ENCODE data around the gene UNC45A. TPM values are rescaled to one million over a fixed set of nuclear protein-coding genes. Genes with fewer than 3 reads are reported as not detected.

UNC45A gene
- total RNA-seq, 1 donor from 2014 or later = 72.8 TPM

GRCh38 chr15:90957791-90958190 is 22.7 kb downstream of the UNC45A start:
- ATAC-seq (ENCODE audit: low read depth) (no peak), DNase-seq (no peak)
- intact Hi-C loops (cut with micrococcal nuclease) = loop anchor here (5.0 to 10.0 kb wide), 3 partner anchors 265 to 1117 kb away; no protein-coding TSS in a partner anchor
- peak overlapping the region; percentile 64 for H3K4me3 Mint-ChIP-seq
- H3K36me3 Mint-ChIP-seq (ENCODE audit: low read depth) = peaks cover 44% of the 10 kb centered on the region
- H3K27ac Mint-ChIP-seq = no peak overlapping the region
- peaks cover 21% of the 10 kb centered on the region for H3K4me1 Mint-ChIP-seq
- H3K9me3 Mint-ChIP-seq = no peaks in the 10 kb centered on the region
- ChIA-PET CTCF (interaction anchor here (1.0 to 4.7 kb wide), 8 partner anchors 10 to 314 kb away, joined by 4 to 39 read pairs (median 7); partner anchors contain the start of gene HDDC3), POLR2A (interaction anchor here (0.6 to 2.2 kb wide), 3 partner anchors 25 to 314 kb away, joined by 4 to 17 read pairs (median 6); no protein-coding TSS in a partner anchor)
- H3K27me3 Mint-ChIP-seq = no peaks in the 10 kb centered on the region
- TF ChIP-seq, protein P1, sequence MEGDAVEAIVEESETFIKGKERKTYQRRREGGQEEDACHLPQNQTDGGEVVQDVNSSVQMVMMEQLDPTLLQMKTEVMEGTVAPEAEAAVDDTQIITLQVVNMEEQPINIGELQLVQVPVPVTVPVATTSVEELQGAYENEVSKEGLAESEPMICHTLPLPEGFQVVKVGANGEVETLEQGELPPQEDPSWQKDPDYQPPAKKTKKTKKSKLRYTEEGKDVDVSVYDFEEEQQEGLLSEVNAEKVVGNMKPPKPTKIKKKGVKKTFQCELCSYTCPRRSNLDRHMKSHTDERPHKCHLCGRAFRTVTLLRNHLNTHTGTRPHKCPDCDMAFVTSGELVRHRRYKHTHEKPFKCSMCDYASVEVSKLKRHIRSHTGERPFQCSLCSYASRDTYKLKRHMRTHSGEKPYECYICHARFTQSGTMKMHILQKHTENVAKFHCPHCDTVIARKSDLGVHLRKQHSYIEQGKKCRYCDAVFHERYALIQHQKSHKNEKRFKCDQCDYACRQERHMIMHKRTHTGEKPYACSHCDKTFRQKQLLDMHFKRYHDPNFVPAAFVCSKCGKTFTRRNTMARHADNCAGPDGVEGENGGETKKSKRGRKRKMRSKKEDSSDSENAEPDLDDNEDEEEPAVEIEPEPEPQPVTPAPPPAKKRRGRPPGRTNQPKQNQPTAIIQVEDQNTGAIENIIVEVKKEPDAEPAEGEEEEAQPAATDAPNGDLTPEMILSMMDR (IDR thresholded peaks at IDR 0.05) = no peak

DNA sequence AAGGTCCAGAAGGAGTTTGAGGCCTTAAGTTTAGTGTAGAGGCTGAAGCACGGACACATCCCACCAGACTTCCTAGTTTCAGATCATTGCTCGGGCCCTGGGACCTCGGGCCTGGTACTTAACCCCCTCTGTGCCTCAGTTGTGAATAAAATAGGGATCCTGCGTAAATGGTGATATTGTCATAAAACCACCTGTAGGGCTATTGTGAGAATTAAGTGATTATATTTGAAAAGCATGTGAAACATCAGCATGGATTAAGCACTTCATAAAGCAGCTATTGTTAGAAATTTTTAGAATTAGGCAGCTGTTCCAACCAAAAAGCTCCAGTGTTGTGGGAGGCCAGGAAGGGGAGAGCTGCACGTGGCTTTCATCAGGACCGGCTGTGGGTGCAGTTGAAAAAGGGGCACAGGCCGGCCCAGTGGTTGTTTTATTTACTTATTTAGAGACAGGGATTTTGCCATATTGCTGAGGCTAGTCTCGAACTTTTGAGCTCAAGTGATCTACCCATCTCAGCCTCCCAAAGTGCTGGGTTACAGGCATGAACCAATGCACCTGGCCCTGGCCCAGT is 24.0 kb downstream of the UNC45A start:
- Mint-ChIP-seq H3K27ac (no peak overlapping the region), H3K27me3 (no peaks in the 10 kb centered on the region), H3K9me3 (no peaks in the 10 kb centered on the region), H3K36me3 (ENCODE audit: low read depth) (peaks cover 47% of the 10 kb centered on the region), H3K4me3 (no peak overlapping the region), H3K4me1 (peaks cover 21% of the 10 kb centered on the region)
- no peak for ATAC-seq (ENCODE audit: low read depth)
- TF ChIP-seq, protein P1 (IDR thresholded peaks at IDR 0.05) = no peak
- POLR2A ChIA-PET = interaction anchor here (0.7 to 1.3 kb wide), 2 partner anchors 9 to 312 kb away, joined by 6 read pairs; no protein-coding TSS in a partner anchor
- DNase-seq = no peak
- CTCF ChIA-PET = interaction anchor here (1.5 to 4.7 kb wide), 4 partner anchors 9 to 90 kb away, joined by 3 to 39 read pairs (median 28); partner anchors contain the start of gene HDDC3
- intact Hi-C loops (cut with micrococcal nuclease) = loop anchor here (5.0 to 10.0 kb wide), 3 partner anchors 263 to 1116 kb away; no protein-coding TSS in a partner anchor

- Mint-ChIP-seq H3K27ac (no peak overlapping the region), H3K36me3 (ENCODE audit: low read depth) (peaks cover 47% of the 10 kb centered on the region), H3K9me3 (no peaks in the 10 kb centered on the region), H3K27me3 (no peaks in the 10 kb centered on the region), H3K4me1 (peaks cover 16% of the 10 kb centered on the region), H3K4me3 (no peak overlapping the region)
- DNase-seq (no peak), ATAC-seq (ENCODE audit: low read depth) (no peak)
- ChIA-PET POLR2A (no interaction called here), CTCF (no interaction called here)
- intact Hi-C loops (cut with micrococcal nuclease) = loop anchor here (5.0 to 10.0 kb wide), 3 partner anchors 262 to 1115 kb away; no protein-coding TSS in a partner anchor
- TF ChIP-seq, protein P1 (IDR thresholded peaks at IDR 0.05) = no peak
Measured at GRCh38 chr15:90959894-90960293, 24.8 kb downstream of the UNC45A start.

DNA sequence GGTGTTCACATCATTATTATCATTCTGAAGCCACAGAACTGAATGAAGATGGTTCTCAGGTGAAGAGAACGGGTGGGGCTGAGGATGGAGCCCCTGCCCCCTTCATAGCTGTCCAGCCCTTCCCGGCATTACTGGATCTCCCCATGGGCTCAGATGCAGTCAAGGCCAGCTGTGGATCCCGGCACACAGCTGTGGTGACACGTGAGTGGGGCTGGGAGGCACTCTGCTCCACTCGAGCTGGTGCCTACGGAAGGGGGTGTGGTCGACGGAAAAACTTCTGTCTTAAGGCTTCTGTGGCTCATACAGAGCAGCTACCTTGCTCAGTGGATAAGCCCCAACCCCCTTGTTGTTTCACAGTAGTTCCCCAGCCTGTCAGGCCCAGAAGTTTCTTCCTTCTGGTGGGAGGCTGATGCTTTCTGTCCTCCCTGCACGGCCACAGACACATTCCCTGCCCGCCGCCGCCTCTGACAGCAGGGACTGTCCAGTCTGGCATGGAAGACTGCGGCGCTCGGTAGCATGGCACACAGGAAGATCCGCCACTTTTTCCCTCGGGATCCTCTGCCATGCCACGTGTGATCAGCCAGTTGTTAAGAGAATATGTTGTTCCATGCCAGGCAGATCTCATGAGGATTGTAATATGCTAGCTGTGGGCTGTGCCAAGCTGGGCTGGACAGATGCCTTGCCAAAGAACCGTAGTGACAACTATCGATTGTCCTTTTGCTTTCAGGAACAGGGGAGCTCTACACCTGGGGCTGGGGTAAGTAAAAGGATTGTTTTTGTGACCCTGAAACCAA is 25.4 kb downstream of the UNC45A start:
- DNase-seq (no peak), ATAC-seq (ENCODE audit: low read depth) (no peak)
- POLR2A ChIA-PET = no interaction called here
- Mint-ChIP-seq H3K36me3 (ENCODE audit: low read depth) (peaks cover 51% of the 10 kb centered on the region), H3K27me3 (no peaks in the 10 kb centered on the region), H3K4me1 (peaks cover 13% of the 10 kb centered on the region), H3K27ac (no peak overlapping the region), H3K4me3 (no peak overlapping the region), H3K9me3 (no peaks in the 10 kb centered on the region)
- CTCF ChIA-PET = no interaction called here
- TF ChIP-seq, protein P1 (IDR thresholded peaks at IDR 0.05) = no peak
- intact Hi-C loops (cut with micrococcal nuclease) = no loop called here

DNA sequence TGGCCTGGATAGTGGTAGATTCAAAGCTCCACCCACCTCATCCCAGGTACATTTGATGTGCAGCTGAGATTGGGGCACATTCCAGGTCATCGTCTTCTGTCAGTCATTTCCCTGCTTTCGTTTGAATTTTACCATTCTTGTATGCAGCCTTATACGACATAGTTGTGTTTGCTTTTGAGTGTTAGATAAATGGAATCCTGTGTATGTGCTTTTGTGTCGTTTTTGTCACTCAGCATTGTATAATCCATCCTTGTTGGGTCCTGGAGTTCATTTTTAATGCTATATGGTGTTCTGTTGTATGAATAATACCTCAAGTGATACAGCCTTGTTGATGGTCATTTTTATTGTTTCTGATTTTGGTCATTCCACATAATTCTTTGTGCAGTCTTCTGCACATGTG is 26.9 kb downstream of the UNC45A start:
- Mint-ChIP-seq H3K4me3 (no peak overlapping the region), H3K27me3 (no peaks in the 10 kb centered on the region), H3K4me1 (peaks cover 4% of the 10 kb centered on the region), H3K27ac (no peak overlapping the region), H3K36me3 (ENCODE audit: low read depth) (peaks cover 64% of the 10 kb centered on the region), H3K9me3 (no peaks in the 10 kb centered on the region)
- TF ChIP-seq, protein P1 (IDR thresholded peaks at IDR 0.05) = no peak
- intact Hi-C loops (cut with micrococcal nuclease) = no loop called here
- ChIA-PET POLR2A (no interaction called here), CTCF (no interaction called here)
- DNase-seq = no peak
- no peak for ATAC-seq (ENCODE audit: low read depth)

All from activated B cell treated with CpG ODN at 0.5 μM for 24 hours (primary cell).